ENCODE measurements around the gene LTF.
"Not testable (repeated sequence)": the region's sequence is repeated elsewhere in the genome, so short reads cannot be mapped to it uniquely, and the experiment has no call there.

Gene LTF

GRCh38 chr3:46429250-46429649 is 35.5 kb downstream of the LTF start:
- no peak for DNase-seq (ENCODE audit: extremely low spot score)
- POLR2A ChIA-PET = no interaction called here
- CTCF ChIA-PET = interaction anchor here (1.9 kb wide), 1 partner anchor 21 kb away, joined by 4 read pairs; no protein-coding TSS in a partner anchor
- TF ChIP-seq L3MBTL2 (conservative IDR thresholded peaks at IDR 0.05) = no peak
- no peak for TF ChIP-seq CTBP1 (IDR thresholded peaks at IDR 0.05; ENCODE audit: borderline replicate concordance)
- TF ChIP-seq ELF4 (IDR thresholded peaks at IDR 0.05) = no peak
- TF ChIP-seq HDGF (IDR thresholded peaks at IDR 0.05; ENCODE audit: borderline replicate concordance) = no peak
- TF ChIP-seq SP1 (IDR thresholded peaks at IDR 0.05) = no peak
- no peak for TF ChIP-seq PKNOX1 (IDR thresholded peaks at IDR 0.05)
- TF ChIP-seq ARNT (IDR thresholded peaks at IDR 0.05) = no peak
- TF ChIP-seq TARDBP (IDR thresholded peaks at IDR 0.05) = no peak
- TF ChIP-seq FOXA1 (IDR thresholded peaks at IDR 0.05) = no peak
- TF ChIP-seq BHLHE40 (IDR thresholded peaks at IDR 0.05; ENCODE audit: borderline replicate concordance) = no peak
- TF ChIP-seq FOXK2 (IDR thresholded peaks at IDR 0.05) = no peak
- TF ChIP-seq FOXM1 (IDR thresholded peaks at IDR 0.05; ENCODE audit: borderline replicate concordance) = no peak
- no peak for TF ChIP-seq NFRKB (IDR thresholded peaks at IDR 0.05)
- no peak for TF ChIP-seq LEF1 (IDR thresholded peaks at IDR 0.05; ENCODE audit: borderline replicate concordance)

DNA sequence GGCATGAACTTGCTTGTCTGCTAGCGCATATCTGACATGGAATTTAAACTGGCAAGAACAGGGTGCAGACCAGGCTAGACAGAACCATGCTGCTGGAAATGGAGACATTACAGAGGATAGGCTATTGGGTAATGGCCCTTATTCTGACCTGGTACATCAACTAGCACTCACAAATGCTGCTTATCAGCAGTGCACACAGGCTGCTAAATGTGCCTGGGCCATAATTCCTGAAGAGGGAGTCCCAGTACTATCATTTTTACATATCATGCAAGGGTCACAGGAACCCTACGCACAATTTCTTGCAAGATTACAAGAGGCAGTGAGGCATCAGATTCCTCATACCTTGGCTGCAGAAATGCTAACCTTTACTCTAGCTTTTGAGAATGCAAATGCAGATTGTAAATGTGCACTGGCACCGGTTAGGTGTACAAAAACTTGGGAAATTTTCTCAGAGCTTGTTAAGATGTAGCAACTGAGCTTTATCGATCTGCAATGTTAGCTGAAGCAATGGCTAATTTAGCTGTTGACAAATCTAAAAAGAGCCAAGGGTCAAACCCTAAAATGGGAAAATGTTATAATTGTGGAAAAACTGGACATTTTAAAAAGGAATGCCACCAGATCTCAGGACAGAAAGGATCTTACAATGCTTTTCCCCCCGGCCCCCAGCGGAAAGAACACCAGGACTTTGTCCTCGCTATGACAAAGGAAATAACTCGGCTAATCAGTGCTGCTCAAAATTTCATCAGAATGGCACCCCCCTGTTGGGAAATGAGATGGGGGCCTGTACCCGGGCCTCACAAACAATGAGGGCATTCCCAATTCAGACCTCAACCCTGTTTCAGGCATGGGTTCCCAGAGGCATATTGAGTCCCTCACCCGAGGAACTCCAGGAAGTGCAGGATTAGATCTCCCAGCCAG is 36.5 kb downstream of the LTF start:
- POLR2A ChIA-PET = no interaction called here
- CTCF ChIA-PET = interaction anchor here (1.9 kb wide), 1 partner anchor 22 kb away, joined by 4 read pairs; no protein-coding TSS in a partner anchor
- DNase-seq (ENCODE audit: extremely low spot score) = no peak
- TF ChIP-seq L3MBTL2 (conservative IDR thresholded peaks at IDR 0.05) = no peak
- no peak for TF ChIP-seq TARDBP (IDR thresholded peaks at IDR 0.05)
- no peak for TF ChIP-seq CTBP1 (IDR thresholded peaks at IDR 0.05; ENCODE audit: borderline replicate concordance)
- TF ChIP-seq ELF4 (IDR thresholded peaks at IDR 0.05) = no peak
- TF ChIP-seq PKNOX1 (IDR thresholded peaks at IDR 0.05) = no peak
- no peak for TF ChIP-seq HDGF (IDR thresholded peaks at IDR 0.05; ENCODE audit: borderline replicate concordance)
- no peak for TF ChIP-seq SUZ12 (IDR thresholded peaks at IDR 0.05)
- TF ChIP-seq BHLHE40 (IDR thresholded peaks at IDR 0.05; ENCODE audit: borderline replicate concordance) = no peak
- no peak for TF ChIP-seq ZNF384 (IDR thresholded peaks at IDR 0.05)
- no peak for TF ChIP-seq SP1 (IDR thresholded peaks at IDR 0.05)

DNA sequence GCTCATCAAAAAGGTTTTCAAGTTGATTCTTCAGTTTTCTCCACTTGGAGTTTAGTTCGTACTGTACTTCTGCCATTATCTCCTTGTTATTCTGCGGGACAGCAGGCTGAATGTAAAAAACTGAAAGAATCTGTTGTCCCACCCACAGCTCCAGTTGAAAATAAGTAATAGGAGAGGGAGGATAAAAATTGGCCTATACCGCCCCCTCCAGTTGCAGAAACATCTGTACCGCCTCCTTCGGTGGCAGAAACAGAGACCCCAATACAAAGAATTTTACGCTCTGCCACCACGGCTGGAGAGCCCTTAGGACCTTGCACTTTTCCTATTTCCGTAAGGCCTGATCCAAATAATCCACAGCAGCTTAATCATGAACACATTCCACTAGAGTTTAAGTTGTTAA is 37.3 kb downstream of the LTF start:
- DNase-seq (ENCODE audit: extremely low spot score); POLR2A ChIA-PET: not testable (repeated sequence)
- CTCF ChIA-PET = interaction anchor here (0.8 to 1.3 kb wide), 2 partner anchors 22 to 27 kb away, joined by 3 read pairs; no protein-coding TSS in a partner anchor

- CTCF ChIA-PET = interaction anchor here (1.0 to 1.3 kb wide), 2 partner anchors 23 to 48 kb away, joined by 3 read pairs; no protein-coding TSS in a partner anchor
- POLR2A ChIA-PET; DNase-seq (ENCODE audit: extremely low spot score): not testable (repeated sequence)
Measured at GRCh38 chr3:46426476-46426875, 38.2 kb downstream of the LTF start.

GRCh38 chr3:46423588-46423987 is 41.1 kb downstream of the LTF start:
- no peak for TF ChIP-seq LEF1 (IDR thresholded peaks at IDR 0.05; ENCODE audit: borderline replicate concordance)
- TF ChIP-seq FOXM1 (IDR thresholded peaks at IDR 0.05; ENCODE audit: borderline replicate concordance) = no peak
- no peak for TF ChIP-seq PKNOX1 (IDR thresholded peaks at IDR 0.05)
- POLR2A ChIA-PET = no interaction called here
- DNase-seq (ENCODE audit: extremely low spot score) = no peak
- CTCF ChIA-PET = no interaction called here

- ChIA-PET CTCF (no interaction called here), POLR2A (no interaction called here)
- DNase-seq (ENCODE audit: extremely low spot score) = no peak
- TF ChIP-seq TARDBP (IDR thresholded peaks at IDR 0.05) (no peak), FOXK2 (IDR thresholded peaks at IDR 0.05) (no peak), BHLHE40 (IDR thresholded peaks at IDR 0.05; ENCODE audit: borderline replicate concordance) (no peak), PKNOX1 (IDR thresholded peaks at IDR 0.05) (no peak), NFRKB (IDR thresholded peaks at IDR 0.05) (no peak), ZNF384 (IDR thresholded peaks at IDR 0.05) (no peak), HDGF (IDR thresholded peaks at IDR 0.05; ENCODE audit: borderline replicate concordance) (no peak), SP1 (IDR thresholded peaks at IDR 0.05) (no peak), FOXA1 (IDR thresholded peaks at IDR 0.05) (no peak), CTBP1 (IDR thresholded peaks at IDR 0.05; ENCODE audit: borderline replicate concordance) (no peak)
Measured at GRCh38 chr3:46422617-46423016, 42.1 kb downstream of the LTF start.
